ENCODE data around the gene ZP1.

GRCh38 chr11:60841797-60842667, 25.3 kb upstream of the ZP1 start, which contains the start of gene CCDC86:
- TF ChIP-seq CTCF (conservative IDR thresholded peaks at IDR 0.05; ENCODE audit: low read depth, low read length), result no peak
- no peak for TF ChIP-seq EZH2 (IDR thresholded peaks at IDR 0.05; ENCODE audit: borderline replicate concordance, low read depth, low read length, poor library complexity, severe bottlenecking)

All from A673 (cell line).